Fibroblast of lung (primary cell): ENCODE measurements around the gene OTOG. TPM values are rescaled to one million over a fixed set of nuclear protein-coding genes. Genes with fewer than 3 reads are reported as not detected.

Source experiments
- DNase-seq, 2 donors: peaks; one replicate each; pipeline versions ENCODE4 v3.0.0 to v3.0.0-alpha.2; 2010; ENCODE audit warnings: low read depth in 2 of 2
- H2AFZ ChIP-seq: 2 replicates; pipeline ENCODE4 v1.5.1; 2012; ENCODE audit warnings: low read length, control low read depth, inconsistent platforms
- H3K27ac ChIP-seq: 2 replicates; pipeline ENCODE4 v1.5.1; 2011; ENCODE audit warnings: low read length, control low read depth; ENCODE audit not compliant: insufficient read depth
- H3K27me3 ChIP-seq: 2 replicates; pipeline ENCODE4 v1.5.1; 2011; ENCODE audit warnings: mild to moderate bottlenecking, low read length; ENCODE audit not compliant: control insufficient read depth, insufficient read depth
- H3K36me3 ChIP-seq: 2 replicates; pipeline ENCODE4 v1.5.1; 2011; ENCODE audit warnings: low read length; ENCODE audit not compliant: control insufficient read depth, insufficient read depth
- H3K4me1 ChIP-seq: 2 replicates; pipeline ENCODE4 v1.5.1; 2011; ENCODE audit warnings: low read length; ENCODE audit not compliant: control insufficient read depth, insufficient read depth; ENCODE audit errors: extremely low read depth
- H3K4me2 ChIP-seq: 2 replicates; pipeline ENCODE4 v1.5.1; 2011; ENCODE audit warnings: low read length, control low read depth; ENCODE audit not compliant: insufficient read depth; ENCODE audit errors: extremely low read depth
- H3K4me3 ChIP-seq, 4 experiments: fragments of 200-600 bp in 1 of 4; sonication (generic) in 1 of 4; replicated peaks in 1 of 4; 2 replicates each; pipeline ENCODE4 v1.5.1; 2011 to 2016; ENCODE audit warnings: low read length in 4 of 4, low read depth in 3 of 4, mild to moderate bottlenecking in 3 of 4, control low read depth in 2 of 4, inconsistent platforms in 1 of 4, mixed read lengths in 1 of 4; ENCODE audit not compliant: insufficient read depth in 1 of 4; ENCODE audit errors: control extremely low read depth in 1 of 4
- H3K79me2 ChIP-seq: 2 replicates; pipeline ENCODE4 v1.5.1; 2012; ENCODE audit warnings: mild to moderate bottlenecking, low read length, inconsistent platforms; ENCODE audit not compliant: control insufficient read depth, insufficient read depth
- H3K9ac ChIP-seq: 2 replicates; pipeline ENCODE4 v1.5.1; 2011; ENCODE audit warnings: mild to moderate bottlenecking, low read length, control low read depth; ENCODE audit not compliant: insufficient read depth
- H3K9me3 ChIP-seq: 2 replicates; pipeline ENCODE4 v1.5.1; 2012; ENCODE audit warnings: low read depth, low read length; ENCODE audit not compliant: control insufficient read depth, insufficient read depth
- H4K20me1 ChIP-seq: 2 replicates; pipeline ENCODE4 v1.5.1; 2011; ENCODE audit warnings: low read length; ENCODE audit not compliant: control insufficient read depth, insufficient read depth; ENCODE audit errors: extremely low read depth
- EZH2 ChIP-seq: IDR thresholded peaks from 2 replicates; pipeline ENCODE4 v1.5.1; 2012; ENCODE audit warnings: low read length, control low read depth, mild to moderate bottlenecking; ENCODE audit errors: missing control alignments
- polyA plus RNA-seq, 2 donors: library from polyadenylated mRNA; depleted of rRNA in 1 of 2; stranded (reverse) in 1 of 2; unstranded in 1 of 2; fragments of >200 nt; gene quantifications; 2 replicates each; pipeline ENCODE4 v1.2.1, GENCODE V29; 2011 to 2012; ENCODE audit warnings: missing spikeins in 1 of 2
- total RNA-seq: library from RNA; depleted of rRNA; stranded (reverse); fragments of >200 nt; gene quantifications from 2 replicates; pipeline ENCODE4 v1.2.1, GENCODE V29; 2014
- TF ChIP-seq, protein P1 (sequence below), 2 donors: IDR thresholded peaks in 1 of 2; conservative IDR thresholded peaks in 1 of 2; 1 replicate in 1 of 2; 2 replicates in 1 of 2; pipeline ENCODE4 v1.5.1; 2011 to 2012; ENCODE audit warnings: low read length in 2 of 2, control low read depth in 1 of 2, inconsistent platforms in 1 of 2, low read depth in 1 of 2, mild to moderate bottlenecking in 1 of 2

OTOG gene
- total and polyA plus RNA-seq, 2 donors (not counting 1 experiment from before 2014, with no cell fraction given), result not detected

DNA sequence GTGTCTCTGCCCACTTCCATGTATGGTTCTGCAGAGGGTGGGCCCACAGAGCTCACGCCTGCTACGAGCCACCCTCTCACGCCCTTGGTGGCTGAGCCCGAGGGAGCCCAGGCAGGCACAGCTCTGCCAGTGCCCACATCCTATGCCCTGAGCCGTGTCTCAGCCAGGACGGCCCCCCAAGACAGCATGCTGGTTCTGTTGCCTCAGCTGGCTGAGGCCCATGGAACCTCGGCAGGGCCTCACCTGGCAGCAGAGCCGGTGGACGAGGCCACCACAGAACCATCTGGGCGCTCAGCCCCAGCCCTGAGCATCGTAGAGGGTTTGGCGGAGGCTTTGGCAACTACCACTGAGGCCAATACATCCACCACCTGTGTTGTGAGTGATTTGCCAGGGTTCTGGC lies 64.0 kb downstream of the OTOG start:
- H3K36me3 ChIP-seq, result no peaks in the 10 kb centered on the region
- TF ChIP-seq EZH2, result no peak
- TF ChIP-seq, protein P1, sequence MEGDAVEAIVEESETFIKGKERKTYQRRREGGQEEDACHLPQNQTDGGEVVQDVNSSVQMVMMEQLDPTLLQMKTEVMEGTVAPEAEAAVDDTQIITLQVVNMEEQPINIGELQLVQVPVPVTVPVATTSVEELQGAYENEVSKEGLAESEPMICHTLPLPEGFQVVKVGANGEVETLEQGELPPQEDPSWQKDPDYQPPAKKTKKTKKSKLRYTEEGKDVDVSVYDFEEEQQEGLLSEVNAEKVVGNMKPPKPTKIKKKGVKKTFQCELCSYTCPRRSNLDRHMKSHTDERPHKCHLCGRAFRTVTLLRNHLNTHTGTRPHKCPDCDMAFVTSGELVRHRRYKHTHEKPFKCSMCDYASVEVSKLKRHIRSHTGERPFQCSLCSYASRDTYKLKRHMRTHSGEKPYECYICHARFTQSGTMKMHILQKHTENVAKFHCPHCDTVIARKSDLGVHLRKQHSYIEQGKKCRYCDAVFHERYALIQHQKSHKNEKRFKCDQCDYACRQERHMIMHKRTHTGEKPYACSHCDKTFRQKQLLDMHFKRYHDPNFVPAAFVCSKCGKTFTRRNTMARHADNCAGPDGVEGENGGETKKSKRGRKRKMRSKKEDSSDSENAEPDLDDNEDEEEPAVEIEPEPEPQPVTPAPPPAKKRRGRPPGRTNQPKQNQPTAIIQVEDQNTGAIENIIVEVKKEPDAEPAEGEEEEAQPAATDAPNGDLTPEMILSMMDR (conservative IDR thresholded peaks at IDR 0.05 in 1 of 2, IDR thresholded peaks at IDR 0.05 in 1 of 2; ENCODE audit: low read depth in 1 of 2, low read length in 2 of 2), result no peak
- no peak overlapping the region for H2AFZ ChIP-seq
- no peak for DNase-seq
- H3K4me2 ChIP-seq, result no peak overlapping the region
- no peaks in the 10 kb centered on the region for H3K27me3 ChIP-seq
- no peaks in the 10 kb centered on the region for H4K20me1 ChIP-seq
- H3K4me1 ChIP-seq, result no peaks in the 10 kb centered on the region
- no peak overlapping the region for H3K27ac ChIP-seq
- H3K4me3 ChIP-seq, result no peak overlapping the region
- H3K9ac ChIP-seq, result no peak overlapping the region
- no peaks in the 10 kb centered on the region for H3K9me3 ChIP-seq
- H3K79me2 ChIP-seq, result no peaks in the 10 kb centered on the region

GRCh38 chr11:17611503-17612220 lies 64.6 kb downstream of the OTOG start:
- no peak overlapping the region for H2AFZ ChIP-seq

More at GRCh38 chr11:17611503-17612220, 64.6 kb downstream of the OTOG start:
- no peak overlapping the region for H3K4me3 ChIP-seq
- no peaks in the 10 kb centered on the region for H3K4me1 ChIP-seq
- no peaks in the 10 kb centered on the region for H3K36me3 ChIP-seq
- no peak for TF ChIP-seq EZH2
- TF ChIP-seq, protein P1 (conservative IDR thresholded peaks at IDR 0.05 in 1 of 2, IDR thresholded peaks at IDR 0.05 in 1 of 2; ENCODE audit: low read depth in 1 of 2, low read length in 2 of 2), result no peak
- H3K27me3 ChIP-seq, result no peaks in the 10 kb centered on the region
- no peak overlapping the region for H3K27ac ChIP-seq
- DNase-seq, result no peak
- no peaks in the 10 kb centered on the region for H3K79me2 ChIP-seq
- H4K20me1 ChIP-seq, result no peaks in the 10 kb centered on the region
- no peak overlapping the region for H3K4me2 ChIP-seq
- H3K9ac ChIP-seq, result no peak overlapping the region
- H3K9me3 ChIP-seq, result no peaks in the 10 kb centered on the region
